SK-N-SH (cell line): Measurements from ENCODE around the gene ZNF496. TPM values are rescaled to one million over a fixed set of nuclear protein-coding genes. Genes with fewer than 3 reads are reported as not detected.

Experiments
- CTCF ChIA-PET: fragments of 300-600, 350-600 bp; formaldehyde crosslinking; extraction: SDS; loops from one replicate; lab custom pipeline; 2021; lab: Yijun Ruan, JAX
- POLR2A ChIA-PET: fragments of 350-600 bp; sonication (Branson Sonifier 250); formaldehyde crosslinking; extraction: SDS; loops from one replicate; lab custom pipeline; 2020; ENCODE audit warnings: antibody characterized with exemption, inconsistent platforms; lab: Yijun Ruan, JAX
- DNase-seq: peaks from one replicate; pipeline ENCODE4 v3.0.0; 2012
- H2AFZ ChIP-seq: fragments of 200-600 bp; sonication (generic); 2 replicates; pipeline ENCODE4 v1.8.1; 2016; ENCODE audit warnings: antibody characterized with exemption, mild to moderate bottlenecking, low read depth
- H3F3A ChIP-seq: fragments of 200-600 bp; sonication (generic); replicated peaks from 2 replicates; pipeline ENCODE3; 2016; ENCODE audit warnings: antibody characterized with exemption, mild to moderate bottlenecking; ENCODE audit not compliant: insufficient read depth
- H3K27ac ChIP-seq, 2 experiments: fragments of 200-500 bp in 1 of 2; fragments of 200-600 bp in 1 of 2; sonication (Bioruptor generic) in 1 of 2; sonication (generic), shearing (Covaris generic) in 1 of 2; 2 replicates each; pipeline versions ENCODE4 v1.5.1 to v1.6.1; 2014 to 2016; ENCODE audit warnings: low read depth in 2 of 2, inconsistent platforms in 1 of 2, low read length in 1 of 2, mild to moderate bottlenecking in 1 of 2, mixed read lengths in 1 of 2
- H3K27me3 ChIP-seq: fragments of 200-600 bp; sonication (generic), shearing (Covaris generic); 2 replicates; pipeline ENCODE4 v1.6.1; 2016; ENCODE audit warnings: mixed run types; ENCODE audit not compliant: insufficient read depth
- H3K36me3 ChIP-seq, 2 experiments: fragments of 200-500 bp in 1 of 2; fragments of 200-600 bp in 1 of 2; sonication (Bioruptor generic) in 1 of 2; sonication (generic) in 1 of 2; replicated peaks in 1 of 2; 2 replicates each; pipeline versions ENCODE3 to v1.5.1; 2014 to 2016; ENCODE audit warnings: low read length in 1 of 2, mild to moderate bottlenecking in 1 of 2; ENCODE audit not compliant: insufficient read depth in 2 of 2, control insufficient read depth in 1 of 2
- H3K4me1 ChIP-seq, 2 experiments: fragments of 200-500 bp in 1 of 2; fragments of 200-600 bp in 1 of 2; sonication (Bioruptor generic) in 1 of 2; sonication (generic), shearing (Covaris generic) in 1 of 2; 2 replicates each; pipeline versions ENCODE4 v1.5.1 to v1.6.1; 2014 to 2016; ENCODE audit warnings: low read depth in 1 of 2, low read length in 1 of 2, mixed run types in 1 of 2; ENCODE audit not compliant: insufficient read depth in 2 of 2, control insufficient read depth in 1 of 2
- H3K4me2 ChIP-seq: fragments of 200-600 bp; sonication (generic), shearing (Covaris generic); 2 replicates; pipeline ENCODE4 v1.6.1; 2017; ENCODE audit warnings: mixed run types
- H3K4me3 ChIP-seq, 2 experiments: fragments of 200-500 bp in 1 of 2; fragments of 200-600 bp in 1 of 2; sonication (Bioruptor generic) in 1 of 2; sonication (generic), shearing (Covaris generic) in 1 of 2; 2 replicates each; pipeline versions ENCODE4 v1.5.1 to v1.8.1; 2014 to 2016; ENCODE audit warnings: low read depth in 2 of 2, inconsistent platforms in 1 of 2, low read length in 1 of 2, mild to moderate bottlenecking in 1 of 2, mixed read lengths in 1 of 2, moderate library complexity in 1 of 2
- H3K79me2 ChIP-seq: fragments of 200-600 bp; sonication (generic); 2 replicates; pipeline ENCODE4 v1.8.1; 2017; ENCODE audit warnings: mild to moderate bottlenecking; ENCODE audit not compliant: insufficient read depth
- H3K9ac ChIP-seq: fragments of 200-600 bp; sonication (generic); 2 replicates; pipeline ENCODE4 v1.6.1; 2017; ENCODE audit warnings: mixed run types
- H3K9me2 ChIP-seq: fragments of 200-600 bp; sonication (generic); 2 replicates; pipeline ENCODE4 v1.6.1; 2017; ENCODE audit warnings: mixed run types
- H3K9me3 ChIP-seq: fragments of 200-600 bp; sonication (generic); 2 replicates; pipeline ENCODE4 v1.6.1; 2017; ENCODE audit warnings: mixed run types, mild to moderate bottlenecking, moderate library complexity
- H4K20me1 ChIP-seq: fragments of 200-600 bp; sonication (generic); 2 replicates; pipeline ENCODE4 v1.6.1; 2017; ENCODE audit warnings: mild to moderate bottlenecking, mixed run types; ENCODE audit not compliant: insufficient read depth
- ELF1 ChIP-seq: IDR thresholded peaks from 2 replicates; pipeline ENCODE4 v1.4.0; 2012
- EP300 ChIP-seq, 2 experiments: IDR thresholded peaks; 2 replicates each; pipeline versions ENCODE4 v1.4.0 to v1.6.1; 2012; ENCODE audit warnings: borderline replicate concordance in 1 of 2, low read depth in 1 of 2, low read length in 1 of 2
- EZH2phosphoT487 ChIP-seq: fragments of 200-600 bp; sonication (generic); IDR thresholded peaks from 2 replicates; pipeline ENCODE4 v1.6.1; 2017; ENCODE audit warnings: low read depth, mixed run types, mild to moderate bottlenecking, antibody characterized with exemption, moderate library complexity, borderline replicate concordance
- GATA2 ChIP-seq: sonication (generic); formaldehyde crosslinking; IDR thresholded peaks from 2 replicates; pipeline ENCODE4 v1.5.0; 2020; ENCODE audit warnings: mild to moderate bottlenecking, missing genetic modification reagents
- JUND ChIP-seq: IDR thresholded peaks from 2 replicates; pipeline ENCODE4 v1.4.0; 2012
- MEF2A ChIP-seq: IDR thresholded peaks from 2 replicates; pipeline ENCODE4 v1.4.0; 2012; ENCODE audit warnings: low read depth, borderline replicate concordance
- MXI1 ChIP-seq: IDR thresholded peaks from 2 replicates; pipeline ENCODE4 v1.6.1; 2012; ENCODE audit warnings: mild to moderate bottlenecking, low read depth, low read length, improper control_type of control experiment
- NRF1 ChIP-seq: IDR thresholded peaks from 2 replicates; pipeline ENCODE4 v1.6.1; 2012; ENCODE audit warnings: low read depth, mild to moderate bottlenecking, low read length
- PBX3 ChIP-seq: IDR thresholded peaks from 2 replicates; pipeline ENCODE4; 2012
- RAD21 ChIP-seq: IDR thresholded peaks from 2 replicates; pipeline ENCODE4 v1.6.1; 2012; ENCODE audit warnings: mild to moderate bottlenecking, low read length
- REST ChIP-seq: IDR thresholded peaks from 2 replicates; pipeline ENCODE4 v1.6.1; 2012; ENCODE audit warnings: mild to moderate bottlenecking, low read depth, low read length, moderate library complexity
- RFX5 ChIP-seq: IDR thresholded peaks from 2 replicates; pipeline ENCODE4 v1.6.1; 2012; ENCODE audit warnings: mild to moderate bottlenecking, improper control_type of control experiment, low read length
- USF2 ChIP-seq: fragments of 150-350 bp; IDR thresholded peaks from 2 replicates; pipeline ENCODE4 v1.6.1; 2017; ENCODE audit warnings: antibody characterized with exemption, low read length, low read depth, borderline replicate concordance
- WGBS: methylation state at CpG from one replicate; pipeline ENCODE4 v1.1.6; 2017; ENCODE audit warnings: low lambda C conversion rate; 5-methylcytosine and 5-hydroxymethylcytosine counted together
- polyA plus RNA-seq, 3 experiments: library from polyadenylated mRNA; depleted of rRNA; stranded (reverse); fragments of >200 nt; gene quantifications; 2 replicates each; pipeline ENCODE4 v1.2.3, GENCODE V29; 2012
- TF ChIP-seq, protein P1 (sequence below): fragments of 150-350 bp; IDR thresholded peaks from 2 replicates; pipeline ENCODE4 v1.6.1; 2016; ENCODE audit warnings: mild to moderate bottlenecking, low read depth, low read length
- TF ChIP-seq, protein P2 (sequence below): IDR thresholded peaks from 2 replicates; pipeline ENCODE4 v1.4.0; 2012; ENCODE audit warnings: low read depth, borderline replicate concordance
- TF ChIP-seq, protein P3 (sequence below): IDR thresholded peaks from 2 replicates; pipeline ENCODE4 v1.4.0; 2012; ENCODE audit warnings: low read depth, borderline replicate concordance

ZNF496 gene
- polyA plus RNA-seq, 1 of the 3 experiments (the other 2 are of a cell fraction): 23.2 TPM

GRCh38 chr1:247277191-247277590 lies 54.5 kb downstream of the ZNF496 start:
- Histone ChIP-seq H3K79me2 (no peaks in the 10 kb centered on the region), H3K4me3 (no peak overlapping the region), H3K27me3 (no peaks in the 10 kb centered on the region; the same call in 1 of the 2 replicates), H2AFZ (no peak overlapping the region), H3K9me2 (no peaks in the 10 kb centered on the region), H3K9ac (no peak overlapping the region), H4K20me1 (no peaks in the 10 kb centered on the region), H3F3A (no peaks in the 10 kb centered on the region), H3K36me3 (no peaks in the 10 kb centered on the region), H3K9me3 (no peaks in the 10 kb centered on the region), H3K4me1 (no peaks in the 10 kb centered on the region), H3K4me2 (no peak overlapping the region), H3K27ac (no peak overlapping the region)
- no peak for DNase-seq
- TF ChIP-seq RAD21 (no peak), MEF2A (no peak), EZH2phosphoT487 (no peak), REST (no peak), PBX3 (no peak), NRF1 (no peak), JUND (no peak), ELF1 (no peak), MXI1 (no peak), USF2 (no peak), GATA2 (CRISPR knock-in tag) (no peak), EP300 (IDR thresholded peaks at IDR 0.05; ENCODE audit: borderline replicate concordance in 1 of 2, low read depth in 1 of 2, low read length in 1 of 2) (no peak), RFX5 (no peak)
- TF ChIP-seq, protein P1, sequence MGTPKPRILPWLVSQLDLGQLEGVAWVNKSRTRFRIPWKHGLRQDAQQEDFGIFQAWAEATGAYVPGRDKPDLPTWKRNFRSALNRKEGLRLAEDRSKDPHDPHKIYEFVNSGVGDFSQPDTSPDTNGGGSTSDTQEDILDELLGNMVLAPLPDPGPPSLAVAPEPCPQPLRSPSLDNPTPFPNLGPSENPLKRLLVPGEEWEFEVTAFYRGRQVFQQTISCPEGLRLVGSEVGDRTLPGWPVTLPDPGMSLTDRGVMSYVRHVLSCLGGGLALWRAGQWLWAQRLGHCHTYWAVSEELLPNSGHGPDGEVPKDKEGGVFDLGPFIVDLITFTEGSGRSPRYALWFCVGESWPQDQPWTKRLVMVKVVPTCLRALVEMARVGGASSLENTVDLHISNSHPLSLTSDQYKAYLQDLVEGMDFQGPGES: no peak
- TF ChIP-seq, protein P2, sequence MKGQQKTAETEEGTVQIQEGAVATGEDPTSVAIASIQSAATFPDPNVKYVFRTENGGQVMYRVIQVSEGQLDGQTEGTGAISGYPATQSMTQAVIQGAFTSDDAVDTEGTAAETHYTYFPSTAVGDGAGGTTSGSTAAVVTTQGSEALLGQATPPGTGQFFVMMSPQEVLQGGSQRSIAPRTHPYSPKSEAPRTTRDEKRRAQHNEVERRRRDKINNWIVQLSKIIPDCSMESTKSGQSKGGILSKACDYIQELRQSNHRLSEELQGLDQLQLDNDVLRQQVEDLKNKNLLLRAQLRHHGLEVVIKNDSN: no peak
- TF ChIP-seq, protein P3, sequence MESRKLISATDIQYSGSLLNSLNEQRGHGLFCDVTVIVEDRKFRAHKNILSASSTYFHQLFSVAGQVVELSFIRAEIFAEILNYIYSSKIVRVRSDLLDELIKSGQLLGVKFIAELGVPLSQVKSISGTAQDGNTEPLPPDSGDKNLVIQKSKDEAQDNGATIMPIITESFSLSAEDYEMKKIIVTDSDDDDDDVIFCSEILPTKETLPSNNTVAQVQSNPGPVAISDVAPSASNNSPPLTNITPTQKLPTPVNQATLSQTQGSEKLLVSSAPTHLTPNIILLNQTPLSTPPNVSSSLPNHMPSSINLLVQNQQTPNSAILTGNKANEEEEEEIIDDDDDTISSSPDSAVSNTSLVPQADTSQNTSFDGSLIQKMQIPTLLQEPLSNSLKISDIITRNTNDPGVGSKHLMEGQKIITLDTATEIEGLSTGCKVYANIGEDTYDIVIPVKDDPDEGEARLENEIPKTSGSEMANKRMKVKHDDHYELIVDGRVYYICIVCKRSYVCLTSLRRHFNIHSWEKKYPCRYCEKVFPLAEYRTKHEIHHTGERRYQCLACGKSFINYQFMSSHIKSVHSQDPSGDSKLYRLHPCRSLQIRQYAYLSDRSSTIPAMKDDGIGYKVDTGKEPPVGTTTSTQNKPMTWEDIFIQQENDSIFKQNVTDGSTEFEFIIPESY: no peak
- CTCF ChIA-PET: no interaction called here
- POLR2A ChIA-PET: no interaction called here
- 78% methylated on average over 2 of the region's 2 CpGs for WGBS
